Breast epithelium (tissue), 4 donors: ENCODE results near the gene ZC3H13. TPM values are rescaled to one million over a fixed set of nuclear protein-coding genes. Genes with fewer than 3 reads are reported as not detected.

Experiments
- DNase-seq, 2 donors: peaks; one replicate each; pipeline ENCODE4 v3.0.0-alpha.2; 2019; ENCODE audit warnings: low spot score in 2 of 2
- H3K27ac ChIP-seq, 2 donors: fragments of 200-600 bp; sonication (generic) in 1 of 2; one replicate each; pipeline ENCODE4 v1.5.1; 2016 to 2019; ENCODE audit warnings: mild to moderate bottlenecking in 1 of 2
- H3K27me3 ChIP-seq, 2 donors: fragments of 200-600 bp; sonication (generic) in 1 of 2; one replicate each; pipeline versions ENCODE4 v1.5.1 to v1.6.0; 2017 to 2019; ENCODE audit warnings: control low read depth in 1 of 2, mild to moderate bottlenecking in 1 of 2
- H3K36me3 ChIP-seq: fragments of 200-600 bp; one replicate; pipeline ENCODE4 v1.5.1; 2019
- H3K4me1 ChIP-seq, 2 donors: fragments of 200-600 bp; sonication (generic); one replicate each; pipeline ENCODE4 v1.5.1; 2016 to 2019; ENCODE audit warnings: control low read depth in 1 of 2
- H3K4me3 ChIP-seq, 3 donors: fragments of 200-600 bp; sonication (generic); 1 replicate in 2 of 3; 2 replicates in 1 of 3; pipeline ENCODE4 v1.5.1; 2016 to 2019; ENCODE audit warnings: mild to moderate bottlenecking in 3 of 3, moderate library complexity in 2 of 3
- H3K9me3 ChIP-seq, 2 donors: fragments of 200-600 bp; sonication (generic) in 1 of 2; one replicate each; pipeline ENCODE4 v1.5.1; 2016 to 2019; ENCODE audit warnings: control low read depth in 1 of 2
- CTCF ChIP-seq, 3 donors: fragments of 450-650 bp; IDR thresholded peaks; one replicate each; pipeline ENCODE4 v1.5.1; 2016 to 2017; ENCODE audit warnings: antibody characterized with exemption in 3 of 3, mild to moderate bottlenecking in 3 of 3, moderate library complexity in 3 of 3
- POLR2A ChIP-seq: fragments of 450-650 bp; IDR thresholded peaks from one replicate; pipeline ENCODE4 v1.6.1; 2016; ENCODE audit warnings: antibody characterized with exemption, mild to moderate bottlenecking, moderate library complexity
- POLR2AphosphoS5 ChIP-seq, 3 donors: sonication (generic); formaldehyde crosslinking; IDR thresholded peaks; one replicate each; pipeline ENCODE4 v1.6.1; 2017; ENCODE audit warnings: antibody characterized with exemption in 3 of 3
- intact Hi-C: fragments of 100-400 bp; cut with DNase I; formaldehyde crosslinking; loops from one replicate; pipeline ENCODE4 v1.15.1; 2023; ENCODE audit warnings: low total_unique reads
- total RNA-seq, 3 donors: library from RNA; depleted of rRNA; stranded (reverse); fragments of >200 nt; gene quantifications; one replicate each; pipeline ENCODE4 v1.1.0, GENCODE V29; 2016

The ZC3H13 gene
- total RNA-seq, 3 donors from 2014 or later: 31.0 to 40.6 (median 38.9) TPM

- H3K4me3 ChIP-seq: no peak overlapping the region
- no peak overlapping the region for H3K27ac ChIP-seq
- TF ChIP-seq POLR2AphosphoS5 (IDR thresholded peaks at IDR 0.05) (no peak), POLR2A (no peak), CTCF (IDR thresholded peaks at IDR 0.05) (no peak)
- DNase-seq: no peak
- H3K36me3 ChIP-seq: no peaks in the 10 kb centered on the region
- no peaks in the 10 kb centered on the region for H3K27me3 ChIP-seq
- no peaks in the 10 kb centered on the region for H3K4me1 ChIP-seq
- intact Hi-C loops: no loop called here
- H3K9me3 ChIP-seq: peaks cover 0 to 11% of the 10 kb centered on the region in 2 donors
These were observed 20.8 kb downstream of the ZC3H13 start for GRCh38 chr13:46031581-46032263.

- H3K4me1 ChIP-seq: no peaks in the 10 kb centered on the region
- H3K9me3 ChIP-seq: peaks cover 0 to 4% of the 10 kb centered on the region in 2 donors
- no peaks in the 10 kb centered on the region for H3K36me3 ChIP-seq
- H3K27me3 ChIP-seq: no peaks in the 10 kb centered on the region
- no peak overlapping the region for H3K4me3 ChIP-seq
- TF ChIP-seq POLR2AphosphoS5 (IDR thresholded peaks at IDR 0.05): no peak
- TF ChIP-seq POLR2A: no peak
- no peak for TF ChIP-seq CTCF (IDR thresholded peaks at IDR 0.05)
- H3K27ac ChIP-seq: no peak overlapping the region
- DNase-seq: no peak
- intact Hi-C loops: no loop called here
These were observed 27.4 kb downstream of the ZC3H13 start for GRCh38 chr13:46025157-46025556.

- peaks cover 5% of the 10 kb centered on the region for H3K36me3 ChIP-seq
- no peak overlapping the region for H3K27ac ChIP-seq
- H3K9me3 ChIP-seq: no peaks in the 10 kb centered on the region
- H3K4me1 ChIP-seq: no peaks in the 10 kb centered on the region
- no peak for DNase-seq
- TF ChIP-seq POLR2AphosphoS5 (IDR thresholded peaks at IDR 0.05) (no peak), POLR2A (no peak), CTCF (IDR thresholded peaks at IDR 0.05) (no peak)
- intact Hi-C loops: no loop called here
- H3K4me3 ChIP-seq: no peak overlapping the region
- no peaks in the 10 kb centered on the region for H3K27me3 ChIP-seq
These were observed 30.1 kb downstream of the ZC3H13 start for GRCh38 chr13:46022481-46022880.

- Histone ChIP-seq H3K9me3 (no peaks in the 10 kb centered on the region), H3K27me3 (no peaks in the 10 kb centered on the region), H3K36me3 (peaks cover 10% of the 10 kb centered on the region), H3K4me3 (no peak overlapping the region), H3K27ac (no peak overlapping the region), H3K4me1 (no peaks in the 10 kb centered on the region)
- intact Hi-C loops: no loop called here
- TF ChIP-seq POLR2A: no peak
- no peak for DNase-seq
These were observed 36.3 kb downstream of the ZC3H13 start for GRCh38 chr13:46016216-46016615.

- Histone ChIP-seq H3K27ac (no peak overlapping the region), H3K4me3 (no peak overlapping the region), H3K9me3 (no peaks in the 10 kb centered on the region), H3K27me3 (no peaks in the 10 kb centered on the region), H3K4me1 (no peaks in the 10 kb centered on the region), H3K36me3 (peaks cover 10% of the 10 kb centered on the region)
- DNase-seq: no peak
- intact Hi-C loops: no loop called here
- TF ChIP-seq POLR2AphosphoS5 (IDR thresholded peaks at IDR 0.05) (no peak), POLR2A (no peak), CTCF (IDR thresholded peaks at IDR 0.05) (no peak)
These were observed 37.2 kb downstream of the ZC3H13 start for GRCh38 chr13:46015366-46015765.
